ENCODE data around the gene PXDN.
A peak's percentile ranks its signal among the peaks of the same experiment; 100 is the strongest.

The PXDN gene

GRCh38 chr2:1771626-1772280 is 27.4 kb upstream of the PXDN start:
- Histone ChIP-seq H3K79me2 (ENCODE audit: insufficient read depth, low read length) (no peaks in the 10 kb centered on the region), H3K9me2 (replicated peaks; ENCODE audit: low read depth, low read length) (no peaks in the 10 kb centered on the region), H2AFZ (ENCODE audit: low read length) (no peak overlapping the region; the same call in 1 of the 2 replicates), H3F3A (ENCODE audit: low read depth) (no peaks in the 10 kb centered on the region), H4K20me1 (ENCODE audit: insufficient read depth, low read length, poor library complexity, severe bottlenecking) (no peaks in the 10 kb centered on the region), H3K4me1 (ENCODE audit: insufficient read depth, low read length, poor library complexity, severe bottlenecking) (peaks cover 4% of the 10 kb centered on the region), H3K4me3 (ENCODE audit: low read length, poor library complexity, severe bottlenecking) (no peak overlapping the region), H3K4me2 (ENCODE audit: low read depth, low read length, poor library complexity, severe bottlenecking) (no peak overlapping the region), H3K36me3 (ENCODE audit: insufficient read depth, low read length) (no peaks in the 10 kb centered on the region), H3K9me3 (ENCODE audit: insufficient read depth, low read depth, low read length) (no peaks in the 10 kb centered on the region), H3K27me3 (ENCODE audit: insufficient read depth, low read length, poor library complexity, severe bottlenecking) (no peaks in the 10 kb centered on the region), H3K9ac (ENCODE audit: low read depth, low read length, poor library complexity, severe bottlenecking) (peak overlapping the region; percentile 5)
- TF ChIP-seq EZH2phosphoT487 (IDR thresholded peaks at IDR 0.05; ENCODE audit: borderline replicate concordance), result no peak
- TF ChIP-seq CTCF (conservative IDR thresholded peaks at IDR 0.05; ENCODE audit: low read length), result no peak

DNA sequence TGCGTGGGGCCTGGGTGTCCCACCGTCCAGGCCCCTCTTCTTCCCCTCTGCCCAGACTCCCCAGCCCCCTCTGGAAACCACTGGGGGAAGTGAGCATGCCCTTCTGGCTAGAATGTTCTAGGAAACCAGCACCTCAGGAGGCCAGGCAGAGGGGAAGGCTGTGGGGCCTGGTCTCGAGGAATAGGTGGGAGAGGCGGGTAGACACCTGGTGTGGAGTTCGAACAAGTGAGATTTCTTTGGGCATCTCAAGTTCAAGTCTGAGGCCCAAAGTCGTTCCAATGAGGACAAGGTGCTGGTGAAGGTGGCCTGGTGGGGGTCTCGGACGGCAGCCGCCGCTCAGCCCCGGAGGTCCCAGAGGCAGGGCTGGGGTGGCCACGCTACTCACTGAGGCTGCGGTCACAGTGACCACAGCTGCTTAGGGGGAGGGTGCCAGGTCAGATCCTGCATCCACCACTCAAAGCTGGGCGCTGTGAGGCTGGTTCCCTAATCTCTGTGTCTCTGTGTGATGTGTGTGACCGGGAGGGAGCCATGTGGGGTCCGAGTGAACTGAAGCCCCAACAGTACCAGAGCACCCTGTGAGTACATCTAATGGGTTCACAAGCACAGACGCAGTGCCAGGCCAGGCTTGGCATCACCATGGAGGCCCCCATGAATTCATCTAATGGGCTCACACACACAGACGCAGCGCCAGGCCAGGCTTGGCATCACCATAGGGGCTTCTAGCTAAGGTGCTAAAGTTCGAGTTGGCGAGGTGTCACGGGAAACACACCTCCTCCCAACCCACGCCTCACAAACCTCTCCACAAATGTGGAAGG is 26.5 kb upstream of the PXDN start:
- Histone ChIP-seq H3K79me2 (ENCODE audit: insufficient read depth, low read length) (no peaks in the 10 kb centered on the region), H3K9ac (ENCODE audit: low read depth, low read length, poor library complexity, severe bottlenecking) (no peak overlapping the region), H3K27me3 (ENCODE audit: insufficient read depth, low read length, poor library complexity, severe bottlenecking) (no peaks in the 10 kb centered on the region), H2AFZ (ENCODE audit: low read length) (no peak overlapping the region), H4K20me1 (ENCODE audit: insufficient read depth, low read length, poor library complexity, severe bottlenecking) (no peaks in the 10 kb centered on the region), H3K9me2 (replicated peaks; ENCODE audit: low read depth, low read length) (no peaks in the 10 kb centered on the region), H3K4me3 (ENCODE audit: low read length, poor library complexity, severe bottlenecking) (no peak overlapping the region), H3F3A (ENCODE audit: low read depth) (no peaks in the 10 kb centered on the region), H3K4me2 (ENCODE audit: low read depth, low read length, poor library complexity, severe bottlenecking) (no peak overlapping the region), H3K9me3 (ENCODE audit: insufficient read depth, low read depth, low read length) (no peaks in the 10 kb centered on the region), H3K4me1 (ENCODE audit: insufficient read depth, low read length, poor library complexity, severe bottlenecking) (peaks cover 4% of the 10 kb centered on the region), H3K36me3 (ENCODE audit: insufficient read depth, low read length) (no peaks in the 10 kb centered on the region)
- TF ChIP-seq EZH2phosphoT487 (IDR thresholded peaks at IDR 0.05; ENCODE audit: borderline replicate concordance) (no peak), CTCF (conservative IDR thresholded peaks at IDR 0.05; ENCODE audit: low read length) (no peak)

DNA sequence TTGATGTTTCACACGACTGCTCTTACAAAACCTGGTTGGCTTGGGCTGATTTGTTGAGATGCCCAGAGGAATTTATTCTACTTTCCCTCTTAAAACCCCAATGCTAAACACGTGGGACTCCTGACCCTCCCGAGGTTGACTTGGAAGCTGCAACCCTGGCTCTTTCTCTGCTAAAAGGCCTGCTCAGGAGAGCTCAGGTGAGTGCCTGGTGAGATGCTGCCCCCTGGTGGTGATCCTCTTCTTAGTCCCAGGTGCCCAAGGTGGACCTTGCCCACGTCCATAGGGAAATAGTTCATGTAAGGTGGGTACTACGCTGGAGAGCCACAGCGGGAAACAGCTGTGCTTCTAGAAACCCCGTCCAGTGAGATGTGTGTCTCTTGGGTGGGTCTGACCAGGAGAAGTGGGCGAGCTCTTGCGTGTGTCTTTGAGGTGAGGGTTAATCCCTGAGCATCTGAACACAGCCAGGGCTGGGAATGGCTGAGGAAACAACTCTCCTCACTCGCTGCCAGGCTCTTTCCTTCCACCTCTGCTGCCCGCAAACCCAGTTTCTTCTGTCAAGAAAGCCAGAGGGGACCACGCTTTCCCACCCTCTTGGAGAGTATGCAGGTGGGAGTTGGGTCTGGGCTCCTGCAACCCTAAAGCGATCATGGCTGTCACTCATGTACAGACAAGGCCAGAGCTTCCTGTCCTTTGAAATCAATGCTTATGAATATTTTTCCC is 25.5 kb upstream of the PXDN start:
- Histone ChIP-seq H4K20me1 (ENCODE audit: insufficient read depth, low read length, poor library complexity, severe bottlenecking) (no peaks in the 10 kb centered on the region), H3K4me3 (ENCODE audit: low read length, poor library complexity, severe bottlenecking) (no peak overlapping the region), H3K79me2 (ENCODE audit: insufficient read depth, low read length) (no peaks in the 10 kb centered on the region), H2AFZ (ENCODE audit: low read length) (no peak overlapping the region), H3F3A (ENCODE audit: low read depth) (no peaks in the 10 kb centered on the region), H3K9me3 (ENCODE audit: insufficient read depth, low read depth, low read length) (no peaks in the 10 kb centered on the region), H3K9me2 (replicated peaks; ENCODE audit: low read depth, low read length) (no peaks in the 10 kb centered on the region), H3K9ac (ENCODE audit: low read depth, low read length, poor library complexity, severe bottlenecking) (no peak overlapping the region), H3K4me1 (ENCODE audit: insufficient read depth, low read length, poor library complexity, severe bottlenecking) (peaks cover 4% of the 10 kb centered on the region), H3K36me3 (ENCODE audit: insufficient read depth, low read length) (no peaks in the 10 kb centered on the region), H3K4me2 (ENCODE audit: low read depth, low read length, poor library complexity, severe bottlenecking) (no peak overlapping the region), H3K27me3 (ENCODE audit: insufficient read depth, low read length, poor library complexity, severe bottlenecking) (no peaks in the 10 kb centered on the region)
- TF ChIP-seq EZH2phosphoT487 (IDR thresholded peaks at IDR 0.05; ENCODE audit: borderline replicate concordance), result no peak
- TF ChIP-seq CTCF (conservative IDR thresholded peaks at IDR 0.05; ENCODE audit: low read length), result peak; percentile 98

All from Loucy (cell line).